GM18502 (cell line): Measurements from ENCODE around the gene C4BPB.

Experiments
- ATAC-seq: cut with Tn5 transposase; IDR thresholded peaks from one replicate; pipeline ENCODE4 v1.9.1; 2021; ENCODE audit warnings: mild to moderate bottlenecking; ENCODE audit not compliant: unreplicated experiment, poor library complexity

C4BPB gene

DNA sequence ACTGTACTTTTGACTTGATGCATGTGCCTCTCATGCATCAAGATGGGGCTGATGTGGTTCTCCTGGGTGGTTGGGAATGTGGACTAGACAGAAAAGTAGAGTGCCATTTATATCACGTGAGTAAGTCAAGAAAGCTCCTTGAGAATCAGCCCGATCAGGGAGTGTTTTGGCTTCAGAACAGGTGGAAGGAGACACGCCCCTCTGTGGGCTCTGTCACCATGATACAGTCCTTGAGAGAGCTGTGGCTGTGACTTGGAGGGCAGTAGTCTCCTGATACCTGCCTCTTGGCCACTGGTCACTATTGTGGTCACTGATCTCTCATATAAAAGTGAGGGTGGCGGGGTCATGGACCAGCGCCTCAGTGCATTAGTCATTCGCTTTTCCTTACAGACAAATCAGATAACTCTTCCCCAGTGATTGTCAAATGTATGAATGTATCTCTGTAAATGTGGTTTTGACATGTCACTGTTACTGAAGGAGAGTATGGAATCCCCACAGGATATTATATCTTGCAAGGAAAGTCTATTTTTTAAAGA lies 8.9 kb upstream of the C4BPB start:
- no peak for ATAC-seq

DNA sequence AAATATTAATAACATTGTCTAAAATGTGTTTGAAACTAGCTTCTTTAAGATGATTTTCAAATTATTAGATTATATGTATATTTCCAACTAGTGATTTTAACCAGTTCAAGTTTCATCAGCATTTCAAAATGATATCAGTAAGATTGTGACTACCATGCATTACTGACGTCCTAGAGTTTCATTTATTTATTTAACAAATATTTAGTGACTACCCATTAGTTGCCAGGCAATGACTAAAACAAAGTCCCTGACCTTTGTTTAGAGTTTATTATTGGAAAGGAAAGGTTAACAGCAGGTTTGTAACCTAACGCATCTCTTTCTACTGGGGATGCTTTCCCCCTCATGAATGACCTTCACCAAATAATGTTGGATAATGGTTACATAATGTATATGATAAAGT lies 7.6 kb upstream of the C4BPB start:
- no peak for ATAC-seq

DNA sequence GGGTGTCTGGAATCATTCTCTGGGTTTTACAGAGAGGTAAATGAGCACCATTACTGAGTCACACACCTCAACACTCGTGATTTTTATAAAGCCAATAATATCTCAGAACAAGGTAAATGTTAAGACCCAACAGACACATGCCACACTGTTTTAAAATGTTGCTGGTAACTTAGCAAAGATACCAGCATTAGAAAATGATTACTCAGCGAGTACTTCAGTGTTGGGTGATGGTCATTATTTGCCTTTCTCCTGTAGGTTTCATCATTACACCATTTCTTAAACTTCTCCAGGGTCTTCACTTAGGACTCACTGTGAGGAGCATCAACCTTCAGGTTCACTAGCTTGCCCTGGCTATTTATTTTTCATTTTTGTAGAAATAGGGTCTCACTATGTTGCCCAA lies 6.9 kb upstream of the C4BPB start:
- ATAC-seq: no peak

DNA sequence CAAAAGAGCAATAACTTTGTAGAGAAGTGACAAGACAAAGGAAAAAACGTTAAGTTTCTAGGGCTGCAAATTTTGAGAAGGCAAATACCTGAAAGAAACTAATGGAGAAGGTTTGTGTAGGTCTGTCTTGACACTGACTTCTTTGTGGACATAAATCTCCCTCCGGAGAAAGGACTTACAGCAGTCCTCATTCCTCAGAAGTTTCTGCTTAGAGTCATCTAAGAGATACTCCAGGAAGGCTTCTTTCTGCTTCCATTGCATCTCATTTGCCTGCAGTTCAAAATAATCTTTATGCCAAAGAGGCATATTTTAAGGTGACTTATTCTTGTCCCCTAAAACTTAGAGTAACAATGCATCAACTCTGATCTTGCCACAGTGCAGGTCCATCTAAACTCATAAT lies 4.4 kb upstream of the C4BPB start:
- ATAC-seq: no peak

DNA sequence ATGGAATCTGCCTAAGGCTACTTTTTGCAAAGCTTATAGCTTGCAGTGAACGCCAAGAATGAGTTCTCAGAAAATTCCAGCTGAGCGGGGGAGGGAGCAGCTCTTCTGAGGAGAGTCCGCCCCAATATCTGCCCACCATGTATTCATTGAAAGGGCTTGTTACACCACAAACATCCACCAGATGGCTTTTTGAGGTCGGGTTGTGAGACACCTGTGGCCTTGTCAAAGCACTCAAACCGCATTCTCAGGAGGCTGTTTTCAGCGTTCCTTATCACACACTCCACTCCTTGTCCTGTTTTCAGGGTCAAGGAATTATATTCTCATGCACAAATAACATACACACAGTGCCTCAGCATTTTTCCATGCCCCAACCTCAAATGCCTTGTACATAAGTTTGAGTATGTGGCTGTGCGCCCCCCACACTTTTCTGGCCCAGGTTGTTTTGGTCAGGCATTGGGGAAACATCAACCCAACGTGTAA lies 3.9 kb upstream of the C4BPB start:
- no peak for ATAC-seq

DNA sequence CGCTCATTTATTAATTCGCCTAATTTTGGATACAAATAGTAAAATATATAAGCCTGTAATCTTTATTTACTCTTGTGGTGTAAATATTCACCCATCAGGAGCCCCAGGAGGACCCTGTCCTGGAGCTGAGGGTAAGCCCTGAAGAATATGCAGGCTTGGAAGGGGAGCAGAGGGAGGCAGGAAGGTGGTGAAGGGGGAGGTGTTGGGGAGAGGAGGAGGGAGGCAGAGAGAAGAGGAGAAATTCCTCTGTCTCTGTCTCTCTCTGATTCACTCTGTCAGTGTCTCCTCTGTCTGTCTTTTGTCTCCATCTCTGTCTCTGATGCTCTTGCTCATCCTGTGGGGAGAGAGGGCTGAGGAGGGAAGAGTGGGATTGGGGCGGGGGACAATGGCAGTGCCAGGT lies 2.8 kb upstream of the C4BPB start:
- no peak for ATAC-seq

DNA sequence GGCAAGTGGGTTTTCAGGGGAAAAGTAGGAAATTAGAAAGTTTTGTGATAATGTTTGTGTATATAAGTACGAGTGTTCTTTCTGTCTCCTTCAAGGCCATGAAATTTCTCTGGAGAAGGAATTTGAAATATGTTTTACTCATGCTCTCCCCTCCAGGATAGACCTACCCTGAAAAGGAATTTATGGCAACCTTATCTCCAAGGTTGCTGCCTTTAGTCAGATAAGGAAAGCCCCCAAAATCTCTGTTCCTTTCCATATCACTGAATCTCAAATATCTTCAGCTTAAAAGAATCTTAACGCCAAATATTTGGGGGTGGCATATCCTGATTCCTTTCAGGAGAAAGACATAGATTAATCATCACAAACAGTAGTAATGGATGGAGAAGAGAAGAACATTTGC lies 499 bp upstream of the C4BPB start:
- ATAC-seq: no peak

DNA sequence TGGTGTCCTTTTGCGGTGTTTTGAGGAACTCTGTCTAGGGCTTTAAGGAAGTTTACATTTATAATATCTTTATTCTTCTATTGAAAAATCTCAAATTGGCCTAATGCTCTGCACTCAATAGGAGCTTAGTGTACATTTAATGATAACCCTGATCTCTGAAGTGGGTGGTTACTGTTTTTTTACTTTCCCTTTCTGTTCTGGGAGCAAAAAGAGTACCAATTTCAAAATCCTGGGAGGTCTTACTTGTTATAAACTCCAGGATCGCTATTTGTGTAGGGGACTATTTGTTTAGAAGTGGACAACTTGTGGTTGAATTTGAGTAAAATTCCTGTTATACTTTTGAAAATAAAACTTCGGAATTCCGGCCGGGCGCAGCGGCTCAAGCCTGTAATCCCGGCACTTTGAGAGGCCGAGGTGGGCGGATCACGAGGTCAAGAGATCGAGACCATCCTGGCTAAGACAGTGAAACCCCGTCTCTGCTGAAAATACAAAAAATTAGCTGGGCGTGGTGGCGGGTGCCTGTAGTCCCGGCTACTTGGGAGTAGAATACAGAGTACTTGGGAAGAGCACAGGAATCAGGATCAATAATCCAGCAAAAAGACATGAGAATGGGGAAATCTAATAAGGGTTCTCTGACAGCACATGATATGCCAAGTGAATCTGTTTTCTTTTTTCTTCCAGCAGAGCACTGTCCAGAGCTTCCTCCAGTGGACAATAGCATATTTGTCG lies 1.1 kb downstream of the C4BPB start:
- no peak for ATAC-seq

DNA sequence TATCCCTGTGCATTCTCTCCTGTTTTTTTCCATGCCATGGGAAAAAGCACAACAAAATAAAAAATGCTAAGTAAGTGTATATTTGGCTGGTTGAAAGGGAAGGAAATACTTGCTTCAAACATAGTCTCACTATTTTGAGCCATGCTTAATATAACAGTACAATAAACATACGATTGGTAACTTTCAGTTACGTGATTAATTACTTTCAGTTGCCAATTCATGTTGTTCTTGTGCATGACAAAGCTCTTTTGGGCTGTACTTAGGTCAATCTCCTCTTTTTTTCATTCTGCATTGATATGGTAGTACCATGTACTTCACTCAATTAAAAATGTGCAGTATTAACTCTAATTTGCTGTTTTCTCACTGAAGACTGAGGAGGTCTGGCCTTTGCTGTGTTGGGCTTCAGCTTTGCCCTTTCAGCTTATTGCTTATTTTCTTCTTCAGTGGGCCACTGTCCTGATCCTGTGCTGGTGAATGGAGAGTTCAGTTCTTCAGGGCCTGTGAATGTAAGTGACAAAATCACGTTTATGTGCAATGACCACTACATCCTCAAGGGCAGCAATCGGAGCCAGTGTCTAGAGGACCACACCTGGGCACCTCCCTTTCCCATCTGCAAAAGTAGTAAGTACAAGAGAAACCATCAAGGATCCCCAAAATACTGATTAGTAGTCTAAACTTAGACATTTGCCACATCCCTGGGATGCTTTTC lies 2.7 kb downstream of the C4BPB start:
- no peak for ATAC-seq

DNA sequence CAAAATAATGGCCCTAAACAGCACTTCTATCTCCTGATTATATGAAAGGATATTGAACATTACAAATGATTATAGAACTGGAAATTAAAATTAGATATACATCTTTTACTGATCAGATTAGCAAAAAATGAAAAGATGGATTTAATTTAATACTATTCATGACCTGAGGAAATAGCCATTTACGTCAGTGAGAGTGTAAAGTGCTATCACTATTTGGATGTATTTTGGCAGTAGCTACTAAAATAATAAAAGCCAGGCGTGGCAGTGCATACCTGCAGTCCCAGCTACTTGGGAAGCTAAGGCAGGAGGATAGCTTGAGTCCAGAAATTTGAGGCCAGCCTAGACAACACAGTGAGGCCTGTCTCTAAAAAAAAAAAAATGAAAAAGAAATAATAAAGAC lies 5.3 kb downstream of the C4BPB start:
- no peak for ATAC-seq

DNA sequence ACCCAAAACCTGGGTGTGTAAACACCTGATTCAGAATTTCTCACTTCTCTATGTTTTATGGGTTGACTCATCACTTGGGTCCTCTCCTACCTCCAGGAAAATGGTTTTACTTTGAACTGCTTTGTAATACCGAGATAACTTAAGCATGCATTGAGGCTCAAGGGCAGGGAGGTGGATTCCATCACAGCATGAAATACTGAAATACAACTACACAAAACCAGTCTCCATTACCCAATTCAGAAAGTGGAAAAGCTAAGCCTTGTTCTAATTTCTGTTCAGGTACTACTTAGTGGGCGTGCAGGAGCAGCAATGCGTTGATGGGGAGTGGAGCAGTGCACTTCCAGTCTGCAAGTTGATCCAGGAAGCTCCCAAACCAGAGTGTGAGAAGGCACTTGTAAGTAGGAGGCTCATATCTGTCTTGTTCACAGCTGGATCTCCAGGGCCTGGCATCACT lies 9.2 kb downstream of the C4BPB start:
- peak; percentile 75 for ATAC-seq

DNA sequence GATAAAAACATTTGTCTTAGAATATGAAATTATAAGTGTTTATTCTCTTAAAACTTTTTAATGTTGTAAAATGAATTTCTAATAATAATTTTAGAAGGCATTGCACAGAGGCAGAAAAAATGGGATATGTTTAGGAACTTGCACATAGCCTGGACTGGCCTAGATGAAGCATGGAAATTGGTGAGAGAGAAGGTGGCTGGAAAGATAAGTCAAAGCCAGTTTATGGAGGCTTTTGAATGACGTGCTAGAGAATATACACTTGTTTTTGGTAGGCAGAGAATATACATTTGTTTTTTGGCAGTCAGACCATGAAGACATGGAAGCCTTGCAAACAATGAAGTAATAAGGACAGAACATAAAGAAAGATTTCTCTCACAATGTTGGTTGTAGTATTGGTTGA lies 13.1 kb downstream of the C4BPB start:
- no peak for ATAC-seq

DNA sequence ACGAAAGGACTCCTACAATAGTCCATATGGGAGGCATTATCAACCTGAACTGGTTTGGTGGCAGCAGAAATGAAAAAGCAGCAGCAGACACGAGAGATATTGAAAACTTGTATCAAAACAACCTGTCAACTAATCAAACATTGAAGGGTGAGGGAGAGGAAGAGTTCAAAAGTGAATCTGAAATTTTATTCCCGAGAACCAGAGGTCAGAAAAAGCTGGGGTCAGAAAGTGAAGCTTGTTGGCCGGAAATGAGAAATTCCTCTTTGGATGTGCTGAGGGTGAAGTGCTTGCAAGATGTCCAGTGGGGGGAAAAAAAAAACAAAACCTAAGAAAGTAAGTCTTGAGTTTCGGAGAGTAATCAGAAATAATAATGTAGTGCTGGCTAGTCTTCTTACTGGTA lies 13.5 kb downstream of the C4BPB start:
- ATAC-seq: no peak

DNA sequence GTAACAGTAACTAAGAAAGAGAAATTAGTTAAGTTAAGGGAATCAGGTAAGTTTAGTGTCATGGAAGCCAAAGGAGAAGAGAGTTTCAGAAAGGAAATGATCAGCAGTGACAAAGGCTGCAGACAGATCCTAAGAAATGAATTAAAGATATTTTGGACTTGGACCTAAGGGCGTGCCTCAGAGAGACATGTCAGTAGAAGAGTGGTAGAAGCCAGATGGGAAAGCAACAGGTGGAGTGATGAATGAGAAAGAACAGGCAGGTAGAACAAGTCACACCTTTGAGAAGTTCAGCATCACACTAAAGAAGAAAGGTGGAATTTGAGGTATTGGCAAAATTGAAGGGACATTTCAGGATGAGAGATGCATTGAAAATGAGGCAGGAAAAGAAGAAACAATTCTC lies 14.0 kb downstream of the C4BPB start:
- no peak for ATAC-seq

DNA sequence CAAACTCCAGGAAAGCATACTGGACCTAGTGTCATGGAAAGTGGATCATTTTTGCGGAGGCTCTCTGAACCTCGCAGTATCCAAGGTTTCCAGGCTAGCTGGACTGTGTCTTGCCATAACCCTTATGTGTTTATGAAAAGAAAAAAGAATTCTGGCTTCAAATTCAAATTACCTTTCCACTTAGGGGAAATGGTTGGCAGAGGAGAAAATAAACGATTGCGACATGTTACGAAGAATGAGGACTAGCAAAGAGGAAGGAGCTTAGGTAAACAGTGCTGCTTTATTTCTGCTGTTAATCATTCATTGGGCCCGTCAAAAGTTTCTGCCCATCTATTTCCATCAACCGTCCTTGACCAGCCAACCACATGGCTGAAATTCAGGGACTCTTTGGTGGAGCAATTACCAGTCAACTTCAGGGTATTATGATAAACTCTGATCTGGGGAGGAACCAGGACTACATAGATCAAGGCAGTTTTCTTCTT lies 15.3 kb downstream of the C4BPB start, which contains the start of gene C4BPA:
C4BPA (plus strand) TSS at position 342 of the 482 bp plus-strand sequence. CDS start 8,793 bp downstream, outside the sequence.
- no peak for ATAC-seq

DNA sequence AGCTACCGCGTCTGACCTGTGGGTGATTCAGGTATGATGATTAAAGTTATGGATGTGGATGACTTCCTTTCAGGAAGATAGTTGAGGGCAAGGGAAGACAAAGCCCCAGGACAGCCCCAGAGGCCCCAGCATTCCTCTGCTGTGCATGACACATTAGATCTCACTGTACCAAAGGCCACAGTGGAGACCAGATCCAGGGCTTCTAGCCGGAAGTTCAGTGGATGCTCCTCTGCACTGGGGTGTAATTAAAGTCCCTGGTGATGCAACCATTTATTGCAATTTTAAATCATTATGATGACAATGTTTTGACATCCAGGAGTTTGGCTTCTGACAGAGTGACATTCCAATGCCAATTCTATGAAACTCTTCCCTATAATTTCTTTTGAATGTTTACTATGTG lies 20.3 kb downstream of the C4BPB start:
- ATAC-seq: no peak

DNA sequence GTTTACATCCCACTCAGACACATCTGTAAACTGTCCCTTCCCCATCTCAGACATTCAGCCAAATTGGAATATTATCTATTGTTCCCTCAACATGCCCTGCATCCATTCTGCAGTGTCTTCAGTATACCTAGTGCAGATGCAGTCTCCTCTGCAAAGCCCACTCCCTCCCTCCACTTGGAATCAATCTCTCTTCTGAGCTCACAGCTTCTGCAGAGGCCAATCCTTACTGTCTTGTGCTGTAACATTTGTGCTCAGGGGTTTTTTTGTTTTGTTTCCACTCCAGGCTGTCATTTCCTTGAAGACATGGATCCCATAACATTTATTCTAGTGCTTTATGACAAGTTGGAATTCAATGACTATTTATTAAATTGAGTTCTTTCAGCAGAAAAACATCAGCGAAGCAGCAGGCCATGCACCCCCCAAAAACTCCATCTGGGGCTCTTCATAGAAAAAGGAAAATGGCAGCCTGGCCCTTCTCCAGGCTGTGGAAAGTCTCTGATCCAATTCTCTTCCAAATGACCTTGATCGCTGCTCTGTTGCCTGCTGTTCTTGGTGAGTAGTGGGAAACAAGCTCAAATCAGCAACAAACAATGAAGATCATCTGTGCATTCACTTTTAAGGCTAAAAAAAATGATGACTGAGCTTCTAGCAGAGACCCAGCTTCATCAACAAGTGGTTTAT lies 24.1 kb downstream of the C4BPB start:
- ATAC-seq: no peak

DNA sequence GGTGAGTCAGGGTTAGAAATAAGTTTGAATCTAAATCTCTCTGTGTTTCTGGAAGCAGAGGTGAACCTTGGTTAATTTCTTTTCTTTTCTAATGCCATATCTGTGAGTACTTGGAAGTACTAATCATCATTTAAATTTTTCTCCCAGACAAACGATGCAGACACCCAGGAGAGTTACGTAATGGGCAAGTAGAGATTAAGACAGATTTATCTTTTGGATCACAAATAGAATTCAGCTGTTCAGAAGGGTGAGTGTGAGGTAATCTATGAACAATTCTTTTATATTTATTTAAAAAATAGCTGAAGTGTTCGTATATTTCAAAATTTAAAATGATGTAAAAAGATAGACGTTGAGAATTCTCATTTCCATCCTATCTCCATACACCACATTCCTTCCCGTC lies 26.6 kb downstream of the C4BPB start:
- no peak for ATAC-seq

DNA sequence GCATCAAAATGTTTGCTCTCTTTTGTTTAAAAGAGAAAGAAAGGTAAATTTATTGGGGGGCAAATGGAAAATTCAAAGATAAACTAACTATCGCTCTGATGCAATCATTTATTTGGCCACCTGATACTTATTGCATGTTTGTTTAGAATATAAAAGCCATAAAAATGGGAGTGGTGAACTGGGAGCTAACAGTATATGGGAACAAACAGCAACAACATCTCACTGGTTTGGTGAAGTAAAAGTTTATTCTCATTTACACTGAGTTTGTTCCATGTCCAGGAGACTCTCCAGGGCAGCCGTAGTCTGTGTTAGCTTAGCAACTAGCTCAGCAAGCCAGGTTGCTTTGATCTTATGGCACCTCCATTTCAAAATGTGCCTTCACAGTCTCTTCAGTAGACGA lies 35.7 kb downstream of the C4BPB start:
- ATAC-seq: no peak

DNA sequence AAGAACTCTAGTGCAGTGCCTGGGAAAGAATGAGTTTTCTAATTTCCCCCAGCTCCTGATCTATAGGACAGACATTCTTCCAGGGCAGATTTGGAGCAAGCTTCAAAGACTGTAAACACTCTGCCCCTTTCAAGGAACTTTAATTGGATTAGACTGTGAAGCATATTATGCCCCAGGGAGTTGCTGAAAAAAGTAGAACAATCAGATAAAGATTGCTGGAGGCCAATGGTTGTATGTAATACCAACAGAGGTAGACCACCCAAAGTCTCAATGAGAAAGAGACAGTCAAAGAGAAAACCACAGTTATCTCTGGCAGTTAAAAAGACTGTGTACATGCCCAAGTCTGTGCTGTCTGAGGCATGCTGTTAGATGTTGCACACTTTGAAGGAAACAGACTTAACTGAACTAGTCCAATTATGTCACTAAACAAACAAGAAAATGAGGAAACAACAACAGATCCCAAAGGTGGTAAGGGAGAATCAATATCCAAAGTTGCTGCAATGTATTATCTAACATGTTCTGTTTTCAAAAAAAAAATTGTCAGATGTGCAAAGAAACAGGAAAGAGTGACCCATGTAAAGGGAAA lies 39.8 kb downstream of the C4BPB start:
- no peak for ATAC-seq
